DMS114 treated with DMSO at 0.1 percent for 48 hours (cell line): ENCODE measurements around the gene LTBP2.

Experiments used
- DNase-seq: peaks from one replicate; lab custom pipeline; 2025; ENCODE audit not compliant: unreplicated experiment; lab: John Stamatoyannopoulos, UW

Gene LTBP2

DNA sequence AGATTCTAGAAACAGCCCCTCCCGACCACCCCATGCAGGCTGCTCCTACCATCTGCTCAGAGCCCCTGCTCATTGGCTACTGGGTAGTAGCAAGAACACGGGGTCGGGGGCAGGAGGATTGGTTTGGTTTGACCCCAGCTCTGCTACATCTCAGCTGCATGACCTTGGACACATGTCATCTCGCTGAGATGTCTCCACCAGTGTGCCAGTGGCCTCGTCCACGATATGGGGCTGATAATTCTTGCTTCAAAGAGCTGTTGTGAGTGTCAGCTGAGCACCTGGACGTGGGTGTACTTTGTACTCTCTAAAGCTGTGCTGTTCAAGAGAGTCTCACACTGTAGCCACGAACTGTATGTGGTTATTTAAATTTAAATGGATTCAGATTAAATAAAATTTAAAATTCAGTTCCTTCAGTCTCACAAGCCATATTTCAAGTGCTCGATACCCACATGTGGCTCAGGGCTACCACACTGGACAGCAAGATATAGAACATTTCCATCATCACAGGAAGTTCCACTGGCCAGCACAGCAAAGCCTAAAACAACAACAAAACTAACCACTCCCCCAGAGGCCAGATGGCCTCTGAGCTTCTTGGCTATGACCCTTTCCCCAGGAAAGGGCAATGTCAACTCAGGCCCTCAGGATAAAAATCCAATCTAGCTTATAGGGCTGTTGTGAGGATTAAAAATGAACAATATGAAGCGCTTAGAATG is 18.6 kb downstream of the LTBP2 start:
- no peak for DNase-seq

DNA sequence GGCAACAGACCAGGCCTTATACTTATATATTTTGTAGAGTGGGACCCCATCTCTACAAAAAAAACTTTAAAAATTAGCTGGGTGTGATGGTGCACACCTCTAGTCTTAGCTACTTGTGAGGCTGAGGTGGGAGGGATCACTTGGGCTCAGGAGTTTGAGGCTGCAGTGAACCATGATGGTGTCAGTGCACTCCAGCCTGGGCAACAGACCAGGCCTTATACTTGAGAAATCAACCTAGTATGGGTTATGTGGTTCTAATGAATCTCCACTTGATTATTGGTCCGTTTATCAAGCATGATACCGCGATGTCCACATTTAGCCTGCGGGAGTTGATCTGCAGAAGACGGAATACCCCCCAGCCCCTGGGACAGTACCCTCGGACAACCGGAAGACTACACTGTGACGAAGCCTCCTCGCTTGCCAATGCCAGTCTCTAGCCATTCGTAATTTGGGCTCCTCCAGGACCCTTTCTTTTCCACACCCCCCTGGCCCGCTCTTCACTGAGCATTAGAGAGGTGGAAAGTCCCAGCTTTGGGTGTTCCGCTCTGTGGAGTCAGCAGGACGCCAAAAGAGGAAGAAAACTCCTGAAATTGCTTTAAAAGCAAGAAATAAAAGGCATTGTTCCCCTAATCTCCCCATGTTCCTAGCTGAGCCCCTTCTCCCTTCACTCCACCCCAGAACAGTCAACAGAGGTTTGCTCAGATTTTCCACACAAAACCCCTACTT is 19.4 kb downstream of the LTBP2 start:
- no peak for DNase-seq

DNA sequence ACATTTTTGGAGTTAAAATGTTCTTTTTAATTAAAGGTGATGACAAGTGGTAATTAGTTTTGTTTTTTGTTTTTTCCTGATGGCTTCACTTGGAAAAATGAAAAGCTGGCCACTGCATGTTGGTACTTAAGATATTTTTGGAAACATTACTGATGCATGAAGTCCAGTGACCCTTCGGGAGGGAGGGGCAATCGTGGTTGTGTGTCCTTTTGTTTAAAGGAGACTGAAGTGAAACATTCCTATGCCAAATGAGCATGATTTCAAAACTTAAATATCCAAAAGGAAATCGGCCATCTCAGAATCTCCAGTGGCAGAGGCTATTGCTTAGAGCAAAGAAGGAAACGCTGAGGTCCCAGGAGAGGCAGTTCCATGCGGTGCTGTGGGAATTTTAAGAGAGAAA is 20.1 kb downstream of the LTBP2 start:
- DNase-seq = no peak

DNA sequence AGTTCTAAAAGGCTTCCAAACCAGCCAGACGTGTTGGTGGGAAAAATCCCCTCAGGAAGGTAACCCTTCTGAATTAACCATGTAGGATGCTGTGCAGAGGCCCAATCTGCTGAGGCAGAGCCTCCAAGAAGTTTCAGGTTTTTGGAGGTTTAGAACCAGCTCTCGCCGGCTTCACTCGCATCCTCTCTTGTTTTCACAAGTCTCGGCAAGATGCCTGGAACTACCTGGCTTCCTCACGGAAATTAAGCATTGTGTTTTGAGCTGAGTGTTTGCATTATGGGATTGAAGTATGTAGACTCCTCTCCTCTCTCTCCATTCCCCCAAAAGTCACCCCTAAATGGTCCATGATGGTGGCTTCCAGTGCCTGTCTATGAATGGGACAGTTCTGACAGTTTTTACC is 20.6 kb downstream of the LTBP2 start:
- DNase-seq = no peak

DNA sequence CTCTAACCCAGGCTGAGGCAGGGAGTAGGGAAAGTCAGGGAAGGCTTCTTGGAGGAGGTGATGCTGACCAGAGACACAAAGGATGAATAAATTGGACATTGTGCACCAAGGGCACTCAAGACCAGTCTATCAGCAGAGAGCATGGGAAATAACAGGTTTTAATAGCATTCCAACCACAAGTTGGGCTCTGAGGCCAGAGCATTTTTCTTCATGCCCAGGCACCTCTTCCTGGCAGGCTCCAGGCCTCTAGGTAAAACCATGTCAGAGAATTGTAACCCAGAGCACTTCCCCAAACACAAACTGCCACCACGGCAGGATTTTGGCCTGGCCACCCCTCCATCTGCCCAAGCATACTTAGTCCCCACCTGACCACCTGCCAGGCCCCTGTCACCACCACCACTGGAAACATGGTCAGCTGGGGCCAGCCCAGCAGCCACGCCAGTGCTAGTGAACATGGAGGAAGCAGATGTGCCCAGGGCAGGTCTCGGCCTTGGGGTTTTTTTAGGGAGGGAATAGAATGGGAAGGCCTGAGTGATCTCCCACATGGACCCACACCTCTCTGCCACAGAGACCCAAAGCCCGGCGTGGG is 22.7 kb downstream of the LTBP2 start:
- DNase-seq = no peak

DNA sequence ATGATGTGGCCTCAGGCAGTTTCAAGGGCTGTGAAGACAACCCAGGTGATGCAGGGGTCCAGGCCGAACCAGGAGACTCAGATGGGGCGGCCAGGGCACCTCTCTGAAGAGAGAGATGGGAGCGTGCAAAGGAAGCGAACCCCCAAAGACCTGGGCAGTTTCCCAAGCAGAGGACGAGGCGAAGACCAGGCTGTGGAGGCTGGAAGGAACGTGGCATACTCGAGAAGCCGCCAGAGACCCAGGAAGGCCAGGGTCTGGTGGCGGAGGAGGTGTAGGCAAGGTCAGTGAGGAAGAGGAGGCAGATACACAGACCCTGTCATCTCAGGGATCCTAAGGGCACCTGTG is 24.7 kb downstream of the LTBP2 start:
- no peak for DNase-seq

DNA sequence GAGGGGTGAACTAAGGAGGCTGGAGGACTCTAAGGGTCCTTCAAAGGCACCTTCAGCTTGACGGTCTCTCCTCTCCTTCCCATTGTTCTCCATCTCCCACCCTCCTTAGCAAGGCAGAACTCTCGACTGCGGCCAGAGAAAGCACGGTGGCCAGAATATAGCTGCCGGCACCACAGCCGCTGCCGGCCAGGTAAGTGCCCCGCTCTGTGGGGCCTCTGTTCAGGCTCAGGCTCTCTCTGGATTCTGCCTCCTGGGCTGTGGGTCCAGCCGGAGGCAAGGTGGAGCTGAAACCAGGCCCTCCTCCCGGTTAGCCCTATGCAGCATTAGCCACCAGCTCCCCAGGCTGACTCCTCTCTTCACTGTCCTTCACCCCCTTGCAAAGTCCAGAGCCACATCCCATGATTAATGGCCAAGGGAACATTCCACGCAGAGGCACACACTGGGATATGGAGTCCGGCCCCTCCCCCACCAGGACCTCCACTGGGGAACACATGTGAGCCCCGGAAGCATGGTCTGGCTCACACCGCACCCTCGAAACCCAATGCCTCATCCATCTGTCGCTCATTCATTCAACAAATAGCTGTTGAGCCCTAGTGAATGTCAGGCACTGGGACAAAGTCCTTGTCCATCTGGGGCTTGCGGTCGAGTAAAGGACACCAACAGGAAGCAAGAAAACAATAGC is 25.2 kb downstream of the LTBP2 start:
- no peak for DNase-seq

DNA sequence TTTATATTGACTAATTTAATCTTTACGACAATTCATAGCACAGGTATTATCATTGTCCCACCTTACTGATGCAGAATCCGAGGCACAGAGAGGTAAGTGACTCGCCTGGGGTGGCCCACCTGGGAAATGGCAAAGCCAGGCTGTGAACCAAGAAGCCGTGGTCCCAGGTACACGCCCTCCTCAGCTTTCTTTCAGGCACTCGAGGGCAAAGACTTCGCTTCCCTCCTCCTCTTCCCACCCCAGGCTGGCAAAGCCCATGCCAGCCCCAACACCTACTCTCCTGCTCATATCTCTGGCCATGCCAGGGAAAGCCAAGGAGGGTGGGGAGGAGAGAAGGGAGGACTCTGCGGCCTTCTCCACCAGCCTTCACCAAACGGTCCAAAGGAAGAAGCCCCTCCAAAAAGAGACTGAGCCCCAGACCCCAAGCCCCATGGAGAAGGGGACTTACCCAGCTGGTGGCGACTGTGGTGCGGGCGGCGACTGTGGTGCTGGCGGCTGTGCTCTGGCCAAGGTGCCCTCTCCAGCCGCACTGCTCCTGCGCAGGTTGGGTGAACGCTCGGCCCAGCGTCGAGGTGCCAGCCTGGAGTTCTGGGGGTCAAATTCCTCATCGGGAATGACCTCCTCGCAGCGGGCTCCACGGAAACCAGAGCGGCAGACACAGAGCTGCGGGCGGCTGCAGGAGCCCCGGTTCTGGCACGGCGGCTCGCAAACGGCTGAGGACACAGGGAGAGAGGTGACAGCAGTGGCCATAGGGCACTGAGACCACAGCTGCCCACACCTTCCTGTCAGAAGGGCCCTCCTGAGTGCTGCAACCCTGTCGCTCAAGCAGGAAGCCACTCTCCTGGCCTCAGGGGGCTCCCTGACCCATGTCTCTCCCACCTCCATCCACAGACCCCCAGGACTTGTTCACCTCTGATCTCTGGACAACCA is 26.4 kb downstream of the LTBP2 start:
- no peak for DNase-seq

DNA sequence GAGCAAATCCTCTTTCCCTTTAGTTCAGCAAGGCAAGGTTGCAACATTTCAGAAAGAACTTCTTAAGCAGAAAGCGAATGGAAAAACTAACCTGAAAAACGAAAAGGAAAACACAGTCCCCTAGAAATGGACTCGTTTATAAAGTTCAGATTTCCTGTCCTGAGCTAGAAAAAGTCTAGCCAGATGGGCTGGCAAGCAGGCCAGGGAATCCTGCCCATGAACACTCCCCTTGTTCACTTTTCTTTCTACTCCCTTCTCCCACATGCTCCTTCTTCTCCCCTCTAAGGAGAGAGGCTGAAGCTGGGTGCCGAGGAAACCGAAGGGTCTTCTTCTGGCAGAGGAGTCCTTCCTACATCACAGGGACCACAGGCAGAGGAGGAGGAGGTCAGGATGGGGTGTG is 27.1 kb downstream of the LTBP2 start:
- DNase-seq = no peak

DNA sequence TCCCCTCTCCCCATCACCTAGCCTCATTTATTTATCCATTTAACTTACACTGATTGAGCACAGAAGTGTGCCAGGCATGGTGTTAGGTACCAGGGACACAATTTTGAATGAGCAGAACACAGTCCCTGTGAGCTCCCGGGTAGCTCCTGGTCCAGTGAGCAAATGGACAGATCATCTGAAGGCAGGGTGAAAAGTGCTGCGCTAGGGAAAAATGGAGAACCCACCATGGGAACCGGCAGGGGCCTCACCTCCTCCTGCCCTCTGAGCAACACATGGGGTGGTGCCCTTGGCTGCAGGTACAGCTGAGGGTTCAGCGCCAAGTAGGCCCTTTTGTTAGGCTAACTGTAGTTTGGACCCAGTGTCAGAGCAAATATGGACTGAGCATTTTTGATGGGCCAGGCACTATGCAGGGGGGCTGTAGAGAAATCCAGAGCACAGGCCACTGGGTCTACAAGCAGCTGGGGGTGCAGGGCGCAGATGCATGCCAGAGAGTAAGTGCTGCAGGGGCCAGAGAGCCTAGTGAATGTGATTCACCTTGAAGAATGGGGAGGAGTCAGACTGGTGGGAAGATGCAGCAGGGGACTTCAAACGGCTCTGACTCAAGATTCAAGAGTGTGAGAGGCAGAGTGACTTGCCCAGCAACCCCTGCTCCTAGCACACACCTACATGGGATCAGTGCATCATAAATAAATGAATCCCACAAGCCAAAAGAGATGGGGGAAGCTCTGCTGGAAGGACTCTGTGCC is 28.2 kb downstream of the LTBP2 start:
- no peak for DNase-seq

DNA sequence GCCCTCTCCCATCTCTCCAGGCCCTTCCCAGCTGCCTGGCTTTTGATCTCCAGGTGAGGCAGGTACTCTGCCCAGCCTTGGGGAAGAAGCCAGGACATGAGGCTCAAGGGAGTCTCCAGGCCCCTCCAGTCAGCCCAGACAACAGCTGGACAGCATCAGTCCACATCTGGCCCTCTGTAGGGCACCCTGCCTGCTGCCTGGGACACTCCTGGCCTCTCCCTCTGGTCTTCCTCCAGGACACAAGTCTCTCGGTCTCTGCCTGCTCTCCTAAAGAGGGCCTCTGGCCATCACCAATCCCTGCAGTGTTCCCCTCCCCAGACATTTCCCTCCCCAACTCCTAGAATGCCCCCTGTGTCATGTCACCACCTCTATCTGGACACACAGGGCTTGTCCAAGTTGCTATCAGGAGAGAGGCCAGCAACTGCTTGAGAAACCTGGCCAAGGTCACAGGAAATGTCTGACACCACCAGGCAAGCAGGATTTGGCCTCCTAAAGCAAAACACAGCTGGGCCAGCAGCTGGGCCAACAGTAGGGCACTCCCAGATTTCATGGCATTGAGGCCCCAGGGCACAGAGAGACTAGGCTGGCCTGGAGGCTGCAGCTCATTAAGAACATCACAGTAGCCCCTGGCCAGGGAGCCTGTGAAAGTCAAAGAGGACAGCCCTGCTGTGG is 29.0 kb downstream of the LTBP2 start:
- DNase-seq = no peak

DNA sequence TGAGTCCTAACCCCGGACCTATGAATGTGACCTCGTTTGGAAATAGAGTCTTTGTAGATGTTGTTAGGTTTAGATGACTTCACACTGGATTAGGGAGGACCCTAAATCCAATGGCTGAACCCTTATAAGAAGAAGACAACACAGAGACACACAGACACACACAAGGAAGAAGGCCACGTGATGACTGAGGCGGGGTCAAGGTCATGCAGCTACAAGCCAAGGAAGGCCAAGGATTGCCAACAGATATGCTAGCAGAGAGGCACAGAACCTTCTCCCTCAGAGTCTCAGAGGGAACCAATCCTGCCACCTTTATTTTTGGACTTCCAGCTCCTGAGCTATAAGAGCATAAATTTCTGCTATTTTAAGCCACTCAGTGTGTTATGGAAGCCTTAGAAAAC is 31.8 kb downstream of the LTBP2 start:
- DNase-seq = no peak

DNA sequence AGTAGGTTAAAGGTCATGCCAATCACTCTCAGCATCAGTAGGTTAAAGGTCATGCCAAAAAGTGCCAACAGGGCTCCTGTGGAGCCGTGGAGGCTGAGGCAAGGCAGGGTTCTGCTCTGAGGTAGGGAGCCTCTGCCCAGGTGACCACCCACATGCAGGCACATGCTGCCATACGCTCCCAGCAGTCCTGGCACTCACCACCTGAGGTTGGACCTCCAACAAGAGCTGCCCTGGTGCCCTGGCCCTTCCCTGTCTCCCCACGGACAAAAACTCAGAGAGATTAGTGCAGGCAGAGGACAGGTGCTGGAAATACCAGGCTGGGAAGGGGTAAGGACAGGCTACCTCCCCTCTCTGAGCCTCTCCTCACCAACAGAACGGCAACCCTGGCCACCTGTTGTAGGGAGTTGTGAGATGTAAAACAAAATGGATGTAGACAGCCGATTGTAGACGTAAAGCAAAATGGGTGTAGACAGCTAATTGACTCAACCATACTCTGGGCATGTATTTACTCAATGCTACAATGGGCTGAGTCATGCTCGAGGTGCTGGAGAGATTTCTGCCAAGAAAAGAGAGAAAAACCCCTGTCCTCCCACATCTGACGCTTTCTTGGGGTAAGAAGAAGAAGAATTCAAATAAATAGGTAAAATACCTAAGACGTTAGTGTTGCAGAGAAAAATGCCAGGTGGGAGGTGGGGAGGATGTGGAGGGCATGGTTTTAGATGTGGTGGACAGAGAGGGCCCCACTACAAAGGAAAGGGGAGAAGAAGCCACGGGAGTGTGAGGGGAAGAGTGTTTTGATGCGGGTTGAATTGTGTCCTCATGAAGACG is 32.4 kb downstream of the LTBP2 start:
- no peak for DNase-seq

DNA sequence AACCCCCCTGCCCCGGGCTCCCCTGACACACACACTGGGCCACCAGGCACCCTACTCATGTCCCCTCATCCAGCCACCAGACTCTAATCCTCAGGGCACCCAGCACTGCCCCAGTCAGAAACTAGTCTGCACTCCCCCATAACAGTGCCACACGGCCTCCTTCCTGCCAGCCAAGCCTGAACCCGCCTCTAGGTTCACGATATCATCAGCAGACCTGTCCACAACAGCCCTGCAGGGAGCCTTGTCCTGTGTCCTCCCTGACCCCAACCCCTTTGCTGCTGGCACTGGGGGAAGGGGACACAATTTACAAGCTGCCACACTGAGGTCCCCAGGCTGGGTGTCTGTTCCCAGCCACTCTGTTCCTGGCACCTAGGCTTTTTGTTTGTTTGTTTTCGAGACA is 33.6 kb downstream of the LTBP2 start:
- DNase-seq = no peak

DNA sequence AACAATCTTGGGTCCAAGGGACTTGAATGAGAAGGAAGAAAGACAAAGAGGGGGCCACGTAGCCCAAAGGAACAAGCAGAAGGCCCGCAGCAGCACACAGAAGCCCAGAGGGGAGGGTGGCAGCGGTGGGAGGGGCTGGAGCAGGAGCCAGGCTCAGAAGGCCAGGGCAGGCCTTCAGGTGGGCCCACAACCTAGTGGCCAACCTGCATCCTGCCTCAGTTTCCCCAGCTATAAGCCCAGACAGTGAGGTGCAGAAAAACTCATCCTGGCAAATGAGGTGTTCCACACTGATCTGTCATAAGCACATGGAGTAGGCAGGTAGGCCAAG is 34.1 kb downstream of the LTBP2 start:
- DNase-seq = no peak

DNA sequence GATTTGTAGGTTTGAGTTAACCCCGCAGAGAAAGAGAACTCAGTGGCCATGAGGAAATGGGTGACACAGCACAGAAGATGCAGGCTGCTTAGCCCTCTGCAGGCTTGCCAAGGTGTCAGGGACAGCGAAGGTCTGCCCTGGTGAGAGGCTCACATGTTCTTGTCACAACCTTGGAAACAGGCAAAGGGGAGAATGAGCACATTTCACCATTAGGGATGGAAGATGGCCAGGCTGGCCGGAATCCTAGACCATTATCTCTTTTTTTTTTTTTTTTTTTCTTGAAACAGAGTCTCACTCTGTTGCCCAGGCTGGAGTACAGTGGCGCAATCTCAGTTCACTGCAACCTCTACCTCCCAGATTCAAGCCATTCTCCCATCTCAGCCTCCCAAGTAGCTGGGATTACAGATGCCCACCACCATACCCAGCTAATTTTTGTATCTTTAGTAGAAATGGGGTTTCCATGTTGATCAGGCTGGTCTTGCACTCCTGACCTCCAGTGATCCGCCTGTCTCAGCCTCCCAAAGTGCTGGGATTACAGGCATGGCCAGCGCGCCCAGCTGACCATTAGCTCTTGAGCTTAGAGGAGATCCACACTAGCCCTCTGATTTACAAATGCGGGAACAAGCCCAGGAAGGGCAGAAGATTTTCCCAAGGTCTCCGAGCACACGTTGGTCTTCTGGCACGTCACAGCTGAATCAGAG is 34.6 kb downstream of the LTBP2 start:
- no peak for DNase-seq

DNA sequence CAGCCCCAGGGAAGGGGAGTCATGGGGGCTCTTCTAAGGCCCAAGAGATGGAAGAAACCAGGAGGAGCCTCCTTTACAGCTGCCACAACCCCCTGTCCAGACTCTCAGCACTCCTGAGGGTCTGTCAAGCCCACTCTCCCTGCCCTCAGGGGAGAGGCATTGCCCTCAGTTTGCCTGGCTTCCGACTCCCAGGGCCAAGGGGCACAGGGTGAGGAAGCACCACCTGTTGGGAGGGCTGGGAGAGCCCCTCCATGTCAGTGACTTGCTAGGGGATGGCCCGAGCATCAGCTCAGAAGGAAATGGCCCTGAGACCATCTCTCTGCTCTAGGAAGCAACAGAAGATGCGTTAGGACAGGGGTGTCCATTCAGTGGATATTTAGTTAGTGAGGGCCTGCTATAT is 36.1 kb downstream of the LTBP2 start:
- DNase-seq = no peak

DNA sequence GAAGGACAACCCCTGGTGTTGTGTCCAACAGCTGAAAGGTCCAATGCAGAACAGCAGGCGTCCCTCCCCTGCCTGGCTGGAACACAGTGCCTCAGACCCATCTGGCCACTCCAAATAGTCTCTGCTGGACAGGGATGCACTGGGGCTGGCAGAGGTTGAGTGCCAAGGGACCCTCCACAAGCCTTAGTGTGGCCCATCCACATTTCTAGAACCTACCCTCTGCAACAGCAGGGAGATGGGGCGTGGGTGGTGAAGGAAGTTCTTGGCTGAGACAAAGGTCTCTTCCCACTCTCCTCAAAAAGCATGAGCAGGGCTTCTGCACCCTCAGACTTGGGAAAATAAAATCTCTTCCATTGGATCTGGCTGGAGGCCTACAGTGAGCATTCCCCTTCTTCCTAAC is 36.5 kb downstream of the LTBP2 start:
- DNase-seq = no peak
